Tibial nerve (tissue), 3 donors: ENCODE data around the gene TMEM14A.

Experiments
- POLR2A ChIP-seq, 2 donors: fragments of 450-650 bp; IDR thresholded peaks; one replicate each; pipeline ENCODE4 v1.6.1; 2017; ENCODE audit warnings: antibody characterized with exemption in 2 of 2, mild to moderate bottlenecking in 2 of 2, moderate library complexity in 2 of 2
- TF ChIP-seq, protein P1 (sequence below), 5 experiments: fragments of 200-600 bp in 3 of 5; fragments of 450-650 bp in 2 of 5; sonication (generic) in 3 of 5; IDR thresholded peaks; one replicate each; pipeline ENCODE4 v1.5.1; 2016 to 2019; ENCODE audit warnings: antibody characterized with exemption in 5 of 5, mild to moderate bottlenecking in 3 of 5, moderate library complexity in 2 of 5

DNA sequence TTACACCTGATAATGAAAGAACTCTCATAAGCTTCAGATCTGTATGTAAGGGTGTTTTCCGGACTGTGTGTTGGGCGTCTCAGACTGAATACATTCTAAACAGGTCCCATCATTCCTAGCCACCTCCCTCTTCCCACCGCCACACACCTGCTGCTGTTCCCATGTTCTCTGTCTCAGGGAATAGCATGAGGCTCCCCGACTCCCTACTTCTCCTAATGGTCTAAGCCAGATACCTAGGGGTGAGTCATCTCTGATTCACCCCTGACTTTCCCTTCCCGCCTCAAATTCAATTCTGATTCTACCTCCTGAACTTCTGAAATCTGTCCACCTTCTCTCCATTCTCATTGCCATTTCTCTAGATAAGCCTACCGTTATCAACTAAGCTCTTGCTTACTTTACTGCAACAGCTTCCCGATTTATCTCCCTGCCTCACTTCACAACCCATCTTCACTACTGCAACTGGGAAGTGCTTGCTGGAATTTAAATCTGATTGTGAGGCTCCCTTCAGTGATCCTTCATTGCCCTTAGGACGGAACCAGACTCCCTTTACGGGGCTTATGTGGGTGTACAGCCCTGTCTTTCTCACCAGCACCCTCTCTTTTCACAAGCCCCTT, 1.6 kb downstream of the TMEM14A start:
- TF ChIP-seq, protein P1, sequence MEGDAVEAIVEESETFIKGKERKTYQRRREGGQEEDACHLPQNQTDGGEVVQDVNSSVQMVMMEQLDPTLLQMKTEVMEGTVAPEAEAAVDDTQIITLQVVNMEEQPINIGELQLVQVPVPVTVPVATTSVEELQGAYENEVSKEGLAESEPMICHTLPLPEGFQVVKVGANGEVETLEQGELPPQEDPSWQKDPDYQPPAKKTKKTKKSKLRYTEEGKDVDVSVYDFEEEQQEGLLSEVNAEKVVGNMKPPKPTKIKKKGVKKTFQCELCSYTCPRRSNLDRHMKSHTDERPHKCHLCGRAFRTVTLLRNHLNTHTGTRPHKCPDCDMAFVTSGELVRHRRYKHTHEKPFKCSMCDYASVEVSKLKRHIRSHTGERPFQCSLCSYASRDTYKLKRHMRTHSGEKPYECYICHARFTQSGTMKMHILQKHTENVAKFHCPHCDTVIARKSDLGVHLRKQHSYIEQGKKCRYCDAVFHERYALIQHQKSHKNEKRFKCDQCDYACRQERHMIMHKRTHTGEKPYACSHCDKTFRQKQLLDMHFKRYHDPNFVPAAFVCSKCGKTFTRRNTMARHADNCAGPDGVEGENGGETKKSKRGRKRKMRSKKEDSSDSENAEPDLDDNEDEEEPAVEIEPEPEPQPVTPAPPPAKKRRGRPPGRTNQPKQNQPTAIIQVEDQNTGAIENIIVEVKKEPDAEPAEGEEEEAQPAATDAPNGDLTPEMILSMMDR (IDR thresholded peaks at IDR 0.05): no peak
- TF ChIP-seq POLR2A (IDR thresholded peaks at IDR 0.05): no peak
